ENCODE data around the gene MUC5B. TPM values are rescaled to one million over a fixed set of nuclear protein-coding genes. Genes with fewer than 3 reads are reported as not detected.

MUC5B gene
- total RNA-seq, 1 donor from 2014 or later, result not detected

DNA sequence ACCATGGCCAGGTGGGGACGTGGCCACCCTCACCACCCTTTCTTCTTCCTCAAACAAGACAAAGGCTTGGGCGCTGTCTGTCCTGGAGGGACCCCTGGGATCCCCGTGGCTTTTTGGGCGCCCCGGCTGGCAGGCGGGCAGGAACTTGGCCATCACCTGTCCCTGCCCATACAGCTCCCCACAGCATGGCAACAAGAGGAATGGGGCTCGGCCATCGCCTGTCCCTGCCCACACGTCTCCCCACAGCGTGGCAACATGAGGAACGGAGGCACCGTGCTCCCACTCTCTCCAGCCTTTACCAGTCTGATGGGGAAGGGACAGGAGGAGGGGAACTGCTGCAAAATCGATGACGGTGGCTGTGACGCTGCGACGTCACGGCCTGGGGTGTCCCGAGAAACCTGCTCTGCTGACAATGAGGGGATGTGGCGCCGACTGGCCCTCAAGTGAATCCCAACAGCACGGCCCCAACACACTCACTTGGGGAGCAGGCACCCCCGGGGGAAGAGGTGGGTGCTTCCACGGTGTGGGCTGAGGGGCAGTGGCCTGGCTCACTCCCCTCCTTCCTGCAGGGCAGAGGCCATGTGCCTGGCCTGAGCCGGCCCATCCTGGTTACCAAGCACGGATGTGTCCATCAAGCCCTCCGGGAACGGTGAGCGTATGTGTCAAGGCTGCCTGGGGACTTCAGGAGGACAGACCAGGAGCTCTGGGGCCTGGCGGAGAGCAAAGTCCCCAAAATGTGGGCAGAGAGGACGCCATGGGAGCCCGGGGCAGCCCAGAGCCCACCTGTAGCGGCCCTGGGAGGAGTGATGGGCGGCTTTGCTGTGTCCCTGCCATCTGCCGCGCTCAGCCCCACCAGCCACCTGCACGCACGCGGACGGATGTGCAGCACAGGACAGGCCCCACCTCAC, 56.2 kb downstream of the MUC5B start:
- DNase-seq (ENCODE audit: extremely low read depth, low read depth, low spot score), result no peak

DNA sequence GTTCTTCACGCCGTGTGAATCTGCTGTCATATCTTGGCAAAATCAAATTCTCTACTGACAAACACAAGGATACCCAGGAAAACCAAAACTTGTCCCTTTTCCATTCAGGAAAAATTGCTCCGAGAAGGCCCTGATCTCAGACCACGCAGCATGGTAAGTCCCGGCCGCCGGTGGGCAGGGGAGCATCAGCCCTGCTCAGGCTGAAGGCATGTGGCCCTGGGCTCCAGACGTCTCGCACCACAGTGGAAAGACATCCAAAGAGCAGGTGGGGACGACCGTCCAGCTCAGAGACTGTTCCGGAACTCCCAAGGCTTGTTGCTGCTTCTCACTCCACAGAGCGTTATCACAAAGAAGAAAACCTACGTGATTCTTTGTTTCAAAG, 56.8 kb downstream of the MUC5B start:
- no peak for DNase-seq (ENCODE audit: extremely low read depth, low read depth, low spot score)

DNA sequence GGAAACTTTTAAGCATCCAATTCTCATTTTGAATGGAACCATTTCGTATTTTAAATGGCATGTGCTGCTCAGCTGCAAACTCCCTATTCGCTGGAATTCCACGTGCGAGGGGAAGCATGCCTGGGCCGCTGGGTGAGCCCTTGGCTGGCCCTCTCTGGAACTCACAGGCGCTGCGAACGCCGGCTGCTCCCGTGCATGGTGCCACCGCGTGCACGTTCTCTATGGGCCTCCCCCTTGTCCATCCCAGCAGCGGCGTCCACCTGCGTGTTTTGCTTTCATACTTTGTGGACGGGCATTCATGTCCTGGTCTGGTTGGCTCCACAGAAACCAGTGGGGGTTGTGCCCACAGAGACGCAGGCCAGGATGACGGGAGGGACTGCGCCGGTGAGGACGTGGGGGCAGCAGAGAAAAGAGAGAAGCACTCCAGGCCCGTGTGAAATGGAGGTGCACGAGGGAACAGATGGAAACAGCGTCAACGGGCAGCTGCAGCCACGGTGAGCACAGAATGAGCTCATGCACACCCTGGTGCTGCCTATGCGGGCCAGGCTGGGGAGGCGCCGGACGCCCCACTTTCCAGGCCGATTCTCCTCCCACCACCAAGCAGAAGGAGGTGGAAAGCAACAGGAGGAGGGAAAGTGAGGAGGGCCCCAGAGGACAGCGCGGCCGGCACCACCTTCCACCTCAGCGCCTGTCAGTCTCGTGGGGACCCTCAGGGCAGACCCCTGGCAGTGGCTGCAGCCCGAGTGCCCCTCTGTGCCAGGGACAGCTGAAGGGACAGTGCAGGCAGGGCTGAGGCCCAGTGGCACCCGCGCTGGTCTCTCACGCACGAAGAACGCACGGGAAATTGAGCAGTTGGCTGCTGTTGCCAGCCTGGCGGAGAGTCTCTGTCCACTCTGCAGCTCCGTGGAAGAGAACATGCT, 57.5 kb downstream of the MUC5B start:
- DNase-seq (ENCODE audit: extremely low read depth, low read depth, low spot score), result no peak

DNA sequence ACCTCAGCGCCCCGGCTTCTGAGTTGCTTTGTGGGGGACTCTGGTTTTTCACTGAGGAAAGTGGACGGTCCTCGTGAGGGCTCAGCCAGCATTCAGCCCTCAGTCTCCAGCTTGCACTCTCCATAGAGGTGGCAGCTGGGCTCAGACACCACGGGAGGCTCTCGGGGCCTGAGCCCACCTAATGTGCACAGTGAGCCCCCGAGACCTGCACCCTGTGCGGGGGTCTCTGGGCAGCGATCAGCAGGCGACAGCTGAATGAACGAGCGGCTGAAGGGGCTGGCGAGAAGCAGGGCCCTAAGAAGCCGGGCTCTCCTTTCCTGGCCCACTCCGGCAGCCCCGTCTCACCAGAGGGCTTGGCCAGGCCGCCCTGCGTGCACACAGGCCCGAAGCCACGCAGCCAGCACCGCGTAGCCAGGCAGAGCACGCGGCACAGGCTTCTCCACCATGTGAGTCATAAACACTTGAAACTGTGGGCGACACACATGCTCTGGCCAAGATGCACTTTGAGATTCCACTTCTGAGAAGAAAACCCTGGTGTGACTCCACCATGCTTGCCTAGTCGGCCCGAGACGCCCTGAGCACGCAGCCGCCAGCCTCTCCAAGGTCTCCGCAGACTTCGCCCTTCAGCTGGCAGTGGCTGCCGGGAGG, 58.6 kb downstream of the MUC5B start:
- DNase-seq (ENCODE audit: extremely low read depth, low read depth, low spot score), result no peak

DNA sequence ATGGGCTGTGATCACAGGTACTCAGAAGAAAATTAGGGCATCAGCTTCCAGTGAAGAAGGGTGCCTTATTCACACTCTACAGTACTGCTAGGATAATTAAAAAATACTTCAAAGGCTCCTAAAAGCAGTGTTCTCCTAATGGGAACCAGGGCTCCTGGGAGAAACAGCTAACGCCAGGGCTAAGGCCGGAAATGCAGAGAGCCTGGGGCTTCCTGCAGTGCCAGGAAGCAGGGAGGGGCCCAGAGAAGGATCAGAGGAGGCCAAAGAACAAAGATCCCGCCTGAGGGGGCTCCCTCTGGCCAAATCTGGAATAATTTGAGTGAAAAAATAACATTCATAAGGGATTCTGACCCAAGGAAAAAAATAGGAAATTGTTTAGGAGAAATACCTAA, 59.1 kb downstream of the MUC5B start:
- DNase-seq (ENCODE audit: extremely low read depth, low read depth, low spot score), result no peak

DNA sequence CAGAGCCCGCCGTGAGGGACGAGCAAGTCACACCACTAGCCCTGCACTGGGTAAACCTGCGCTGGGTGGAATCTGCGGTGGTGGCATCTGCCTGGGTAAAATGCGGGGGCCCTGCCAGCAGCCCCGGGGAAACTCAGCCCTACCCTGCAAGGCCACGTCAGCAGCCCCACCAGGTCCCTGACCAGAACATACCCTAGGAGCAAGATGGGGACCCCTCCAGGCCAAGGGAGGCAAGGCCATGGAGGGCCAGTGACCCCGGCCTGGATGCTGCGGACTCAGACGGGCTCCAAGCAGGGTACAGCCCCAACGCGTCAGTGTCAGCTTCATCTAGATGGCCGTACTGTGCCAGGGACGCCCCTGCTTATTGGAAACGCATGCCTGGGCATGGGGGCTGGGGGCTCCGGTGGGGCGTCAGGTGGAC, 60.2 kb downstream of the MUC5B start:
- no peak for DNase-seq (ENCODE audit: extremely low read depth, low read depth, low spot score)

DNA sequence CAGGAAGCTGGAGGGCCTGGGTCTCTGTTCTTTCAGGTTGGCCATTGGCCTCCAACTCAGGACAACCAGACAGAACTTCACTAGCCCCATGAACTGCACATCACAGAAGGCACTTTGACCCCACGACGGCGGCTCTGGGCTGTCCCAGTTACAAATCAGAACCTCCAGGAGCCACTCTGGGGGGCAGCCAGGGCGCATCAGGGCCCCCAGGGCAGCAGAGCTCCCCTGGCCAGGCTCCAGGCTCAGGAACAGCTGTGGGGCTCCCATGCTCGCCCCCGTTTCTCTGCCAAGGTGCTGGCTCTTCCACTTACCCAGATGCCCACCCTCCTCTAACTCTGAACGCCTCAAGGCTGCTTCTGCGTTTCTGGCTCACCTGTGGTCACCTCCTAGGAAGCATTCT, 61.0 kb downstream of the MUC5B start:
- no peak for DNase-seq (ENCODE audit: extremely low read depth, low read depth, low spot score)

DNA sequence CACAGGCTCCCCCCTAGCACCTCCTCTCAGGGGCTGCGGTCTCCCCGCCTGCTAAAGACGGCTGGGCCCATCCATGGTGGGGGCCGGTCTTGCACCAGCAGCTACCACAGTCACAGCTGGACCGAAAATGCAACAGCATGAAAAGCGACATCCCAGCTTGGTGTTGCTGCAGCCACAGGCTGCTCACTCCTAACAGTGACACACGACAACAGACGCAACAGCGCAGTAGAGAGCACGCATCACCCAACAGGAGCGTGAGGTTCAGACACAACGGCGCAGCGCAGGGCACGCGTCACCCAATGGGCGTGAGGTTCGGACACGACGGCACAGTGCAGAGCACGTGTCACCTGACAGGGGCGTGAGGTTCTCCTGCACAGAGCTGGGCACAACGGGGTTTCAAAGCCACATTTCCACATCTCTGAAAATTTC, 62.5 kb downstream of the MUC5B start:
- DNase-seq (ENCODE audit: extremely low read depth, low read depth, low spot score), result no peak

DNA sequence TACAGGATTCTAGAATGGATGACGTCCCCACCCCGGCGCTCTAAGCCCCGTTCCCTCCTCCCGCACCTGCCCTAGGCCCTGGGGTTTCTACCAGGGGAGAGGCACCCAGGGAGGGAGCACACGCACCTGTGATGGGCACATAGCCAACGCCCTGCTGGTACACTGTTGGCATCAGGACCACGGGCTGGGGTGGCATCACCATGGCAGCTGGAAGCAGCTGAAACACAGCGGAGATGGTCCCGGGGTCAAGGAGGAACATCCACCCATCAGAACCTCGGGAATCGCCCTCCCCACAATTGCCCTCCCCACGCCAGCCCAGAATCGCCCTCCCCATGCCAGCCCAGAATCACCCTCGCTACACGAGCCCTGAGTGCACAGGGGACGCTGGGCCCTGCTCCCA, 63.0 kb downstream of the MUC5B start:
- no peak for DNase-seq (ENCODE audit: extremely low read depth, low read depth, low spot score)

DNA sequence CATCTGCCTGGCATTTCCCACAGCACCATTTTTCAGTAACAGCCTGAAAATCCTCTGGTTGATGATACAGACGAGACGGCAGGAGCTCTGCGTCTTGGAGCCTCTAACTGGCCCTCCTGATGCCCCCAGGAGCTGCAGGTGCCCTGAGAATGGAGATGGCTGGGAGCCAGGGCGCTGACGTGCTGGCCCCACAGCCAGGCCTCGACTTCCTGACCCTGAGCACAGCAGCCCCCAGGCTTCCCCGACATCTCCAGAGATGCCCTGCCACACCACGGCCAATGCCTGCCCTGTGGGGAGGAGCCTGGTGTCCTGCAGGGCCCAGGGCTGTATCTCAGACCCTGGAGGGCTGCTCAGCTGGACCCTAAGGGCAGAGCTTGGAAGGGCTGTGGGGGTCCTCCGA, 65.1 kb downstream of the MUC5B start:
- DNase-seq (ENCODE audit: extremely low read depth, low read depth, low spot score), result no peak

DNA sequence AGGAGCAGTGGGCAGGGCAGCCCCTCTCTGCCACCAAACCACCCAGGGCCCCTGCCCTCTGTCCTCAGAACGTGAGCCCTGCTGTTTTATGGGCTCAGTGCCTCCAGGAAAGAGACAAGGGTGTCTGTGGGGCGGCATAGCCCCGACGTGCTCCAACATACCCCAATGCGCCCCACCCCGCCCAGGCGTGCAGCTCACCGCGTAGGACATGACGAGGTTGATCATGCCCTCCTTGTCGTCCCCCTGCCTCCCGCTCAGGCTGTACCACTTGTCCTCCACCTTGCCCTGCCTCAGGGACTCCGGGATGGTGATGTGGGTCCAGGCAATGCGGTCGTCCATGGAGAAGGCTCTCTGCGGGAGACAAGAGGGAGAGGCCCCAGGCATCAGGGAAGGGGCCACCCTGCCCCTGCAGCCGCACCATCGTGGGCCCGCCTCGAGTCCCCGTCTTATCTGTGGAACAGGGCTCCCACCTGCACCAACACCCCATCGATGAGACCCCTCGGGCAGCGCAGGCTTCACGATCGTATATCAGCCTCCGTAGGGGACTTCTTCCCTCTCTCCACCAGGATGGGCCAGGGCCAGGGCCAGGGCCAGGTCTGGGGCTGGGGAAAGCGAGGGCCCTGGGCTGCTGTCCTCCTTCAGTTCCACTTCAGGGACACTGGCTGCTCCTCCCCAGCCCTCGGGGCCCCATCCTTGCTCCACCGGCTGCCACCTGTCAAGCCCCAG, 65.7 kb downstream of the MUC5B start:
- no peak for DNase-seq (ENCODE audit: extremely low read depth, low read depth, low spot score)

DNA sequence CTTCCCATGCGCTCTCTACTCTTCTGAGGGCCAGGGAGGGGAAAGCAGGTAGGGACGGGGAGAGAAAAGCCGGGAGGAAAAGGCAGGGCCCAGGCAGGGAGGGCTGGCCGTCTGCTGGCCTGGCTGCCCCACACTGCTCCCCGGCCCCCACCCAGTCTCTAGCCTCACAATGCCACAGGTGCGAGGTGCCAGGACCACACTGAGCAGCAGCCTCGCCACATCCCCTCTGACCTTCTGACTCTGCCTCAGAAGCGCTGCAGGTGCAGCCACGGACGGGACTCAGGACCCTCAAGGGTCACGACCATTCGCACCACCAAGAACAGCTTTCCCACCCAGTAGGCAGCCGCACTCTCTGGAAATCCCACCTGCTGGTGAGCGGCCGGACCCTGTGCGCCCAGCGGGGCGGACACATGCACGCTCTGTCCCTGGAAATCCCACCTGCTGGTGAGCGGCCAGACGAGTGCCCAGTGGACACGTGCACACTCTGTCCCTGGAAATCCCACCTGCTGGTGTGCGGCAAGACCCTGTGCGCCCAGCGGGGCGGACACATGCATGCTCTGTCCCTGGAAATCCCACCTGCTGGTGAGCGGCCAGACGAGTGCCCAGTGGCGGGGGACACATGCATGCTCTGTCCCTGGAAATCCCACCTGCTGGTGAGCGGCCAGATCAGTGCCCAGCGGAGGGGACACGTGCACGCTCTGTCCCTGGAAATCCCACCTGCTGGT, 66.5 kb downstream of the MUC5B start:
- DNase-seq (ENCODE audit: extremely low read depth, low read depth, low spot score), result no peak

DNA sequence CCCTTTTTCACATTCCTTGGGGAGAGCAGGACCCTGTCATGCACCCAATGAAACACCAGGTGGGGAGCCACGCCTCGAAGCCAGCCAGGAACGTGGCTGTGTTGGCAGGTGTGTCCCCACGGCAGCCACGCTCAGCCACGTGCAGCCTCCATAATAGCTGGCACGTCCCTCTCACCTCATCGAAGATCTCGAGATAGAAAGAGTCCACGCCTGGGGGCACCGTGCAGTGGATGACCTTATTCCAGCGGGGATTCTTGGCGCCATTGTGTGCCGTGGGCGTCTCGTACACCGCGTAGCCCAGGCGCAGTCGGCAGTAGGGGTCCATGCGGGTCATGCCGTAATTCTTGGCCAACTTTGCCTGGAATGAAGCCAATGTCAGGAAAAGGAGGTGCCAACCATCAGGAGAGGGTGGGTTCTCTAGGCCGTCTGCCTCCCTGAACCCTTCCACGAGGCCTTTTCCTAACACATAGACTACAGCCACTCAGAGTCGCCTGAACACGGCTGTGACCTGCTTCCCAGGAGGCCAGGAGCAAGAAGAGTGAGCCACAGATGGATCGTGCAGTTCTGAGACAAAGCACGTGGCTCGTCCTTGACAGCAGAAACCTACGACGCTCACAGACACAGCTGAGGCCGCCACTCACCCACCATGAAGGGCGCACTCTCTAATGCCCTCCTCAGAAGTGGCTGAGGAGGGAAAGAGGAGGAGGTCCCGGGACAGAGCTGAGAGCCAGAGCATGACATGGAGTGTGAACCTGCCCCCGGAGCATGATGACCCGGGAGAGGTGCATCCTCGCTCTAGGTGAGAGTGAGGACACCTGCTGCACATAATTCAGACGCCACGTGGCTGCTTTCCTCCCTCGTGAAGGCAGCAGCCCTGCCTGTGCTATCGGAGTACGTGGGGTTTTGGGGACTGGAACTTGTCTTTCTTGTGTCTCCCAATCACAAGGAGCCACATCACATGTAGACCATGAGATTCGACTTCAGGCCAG, 67.5 kb downstream of the MUC5B start:
- no peak for DNase-seq (ENCODE audit: extremely low read depth, low read depth, low spot score)

DNA sequence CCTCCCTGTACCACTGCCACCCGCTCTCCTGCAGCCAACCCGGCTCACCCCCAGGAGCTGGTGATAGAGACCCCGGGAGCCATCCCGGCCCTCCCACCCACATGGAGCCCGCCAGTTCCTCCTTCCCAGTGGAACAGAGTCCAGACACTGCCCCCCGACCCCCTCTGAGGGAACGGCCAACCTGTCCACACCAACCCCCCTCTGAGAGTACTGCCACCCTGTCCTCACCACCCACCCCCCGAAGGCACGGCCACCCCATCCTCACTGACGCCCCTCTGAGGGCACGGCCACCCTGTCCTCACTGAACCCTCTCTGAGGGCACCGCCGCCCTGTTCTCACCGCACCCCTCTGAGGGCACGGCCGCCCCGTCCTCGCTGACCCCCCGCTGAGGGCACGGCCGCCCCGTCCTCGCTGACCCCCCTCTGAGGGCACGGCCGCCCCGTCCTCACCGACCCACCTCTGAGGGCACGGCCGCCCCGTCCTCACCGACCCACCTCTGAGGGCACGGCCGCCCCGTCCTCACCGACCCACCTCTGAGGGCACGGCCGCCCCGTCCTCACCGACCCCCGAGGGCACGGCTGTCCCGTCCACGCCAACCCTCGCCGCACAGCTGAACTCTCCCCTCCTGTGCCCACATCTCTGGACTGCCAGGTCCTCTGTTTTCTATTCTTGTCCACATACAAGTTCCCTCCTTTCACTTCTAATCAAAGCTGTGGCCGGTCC, 68.6 kb downstream of the MUC5B start:
- DNase-seq (ENCODE audit: extremely low read depth, low read depth, low spot score), result no peak

DNA sequence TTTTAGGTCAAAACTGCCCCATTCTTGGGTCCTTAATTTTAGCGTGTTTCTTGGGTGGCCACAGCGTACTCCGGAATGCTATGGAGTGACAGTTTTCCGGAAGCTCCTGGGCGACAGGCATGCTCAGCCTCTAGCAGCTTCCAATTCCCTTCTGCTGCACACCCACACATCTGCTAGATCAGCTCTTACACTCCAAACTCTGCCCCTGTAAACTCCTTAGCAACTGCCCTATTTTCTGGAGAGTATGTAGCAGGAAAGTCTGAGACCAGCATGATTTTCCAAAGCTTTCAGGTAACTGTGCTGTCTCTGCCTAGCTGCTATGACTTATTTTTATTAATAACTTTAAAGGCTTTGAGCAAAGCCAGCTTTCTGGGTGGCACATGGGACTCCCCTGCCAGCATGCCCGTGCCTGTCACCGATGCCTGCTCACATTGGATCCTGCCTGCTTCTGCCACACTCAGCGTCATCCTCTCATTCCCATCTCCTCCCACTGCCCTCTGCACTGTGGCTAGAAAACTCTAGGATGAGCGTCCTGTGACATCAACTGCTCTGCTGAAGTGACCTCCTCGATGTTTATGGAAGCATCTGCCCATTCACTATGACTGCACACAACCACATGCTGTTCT, 69.3 kb downstream of the MUC5B start:
- no peak for DNase-seq (ENCODE audit: extremely low read depth, low read depth, low spot score)

DNA sequence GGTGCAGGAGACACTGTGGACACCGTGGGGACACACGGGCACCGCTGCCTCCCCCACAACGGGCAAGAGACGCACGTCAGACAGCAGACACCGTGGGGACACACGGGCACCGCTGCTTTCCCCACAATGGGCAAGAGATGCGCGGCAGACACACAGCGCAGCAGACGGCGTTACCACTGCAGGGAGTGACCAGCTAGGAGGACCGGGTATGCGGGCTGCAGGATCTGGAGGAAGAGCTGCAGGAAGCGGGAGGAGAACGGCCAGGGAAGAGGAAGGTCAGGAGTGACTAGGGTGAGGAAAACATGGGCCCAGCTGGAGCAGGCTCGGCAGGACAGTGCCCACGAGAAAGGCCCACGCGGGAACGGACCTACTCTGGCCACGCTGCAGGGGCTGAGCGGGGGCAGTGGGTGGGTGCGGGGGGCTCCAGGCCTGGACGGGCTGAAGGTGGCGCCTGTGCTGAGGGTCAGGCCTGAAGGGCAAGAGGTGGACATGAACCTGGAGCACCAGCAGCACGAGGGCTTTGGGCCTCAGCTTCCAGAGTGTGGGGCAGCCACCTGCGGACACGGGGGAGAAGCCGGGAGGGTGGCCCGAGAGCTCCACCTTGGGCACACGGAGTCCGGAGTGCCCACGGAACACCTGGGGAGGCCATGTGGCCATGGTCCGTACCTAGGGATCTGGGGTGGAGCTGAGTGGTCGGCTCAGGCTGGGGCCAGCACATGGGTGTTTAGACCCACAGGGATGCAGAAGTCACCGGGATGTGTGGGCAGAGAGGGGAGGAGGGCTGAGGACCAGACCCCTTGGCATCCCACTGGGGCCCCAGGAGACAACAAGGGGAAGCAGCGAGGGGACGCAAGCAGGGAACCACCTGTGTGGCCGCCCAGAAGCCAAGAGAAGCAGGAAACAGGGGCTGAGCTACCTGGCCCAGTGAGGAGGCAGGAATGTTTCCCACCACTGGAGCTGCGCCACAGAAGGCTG, 70.1 kb downstream of the MUC5B start:
- no peak for DNase-seq (ENCODE audit: extremely low read depth, low read depth, low spot score)
